ENCODE data around the gene PKIG.
A peak's percentile ranks its signal among the peaks of the same experiment; 100 is the strongest.

The PKIG gene

DNA sequence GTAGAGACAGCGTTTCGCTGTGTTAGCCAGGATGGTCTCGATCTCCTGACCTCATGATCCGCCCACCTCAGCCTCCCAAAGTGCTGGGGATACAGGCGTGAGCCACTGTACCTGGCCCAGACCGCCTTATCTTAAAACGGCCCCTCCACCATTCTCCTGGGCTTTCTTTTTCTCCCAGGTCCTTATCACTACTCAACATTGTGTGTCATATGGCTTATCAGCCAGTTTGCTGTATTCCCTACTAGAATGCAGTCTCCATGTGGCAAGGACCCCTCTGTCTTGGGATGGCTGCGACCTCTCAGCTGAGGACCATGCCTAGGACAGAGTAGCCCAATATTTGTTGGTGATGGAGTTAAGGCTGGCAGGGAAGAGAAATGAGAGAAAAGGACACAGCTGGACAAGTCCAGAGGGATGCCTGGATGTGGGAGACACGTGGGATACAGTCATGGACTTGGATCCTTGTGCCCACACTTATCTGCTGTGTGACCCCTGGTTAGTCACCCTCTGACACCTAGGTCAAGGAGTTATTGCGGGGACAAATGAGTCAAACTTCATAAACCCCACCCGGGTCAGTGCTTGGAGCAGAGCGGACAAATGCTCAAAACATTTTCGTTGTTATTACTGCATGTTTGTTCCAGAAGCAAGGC is 45.1 kb downstream of the PKIG start:
- Mint-ChIP-seq H3K36me3 (ENCODE audit: low read depth) (no peaks in the 10 kb centered on the region), H3K27me3 (ENCODE audit: low read depth) (peaks cover 4% of the 10 kb centered on the region), H3K4me3 (no peak overlapping the region), H3K4me1 (peaks cover 14% of the 10 kb centered on the region), H3K27ac (no peak overlapping the region), H3K9me3 (no peaks in the 10 kb centered on the region)
- TF ChIP-seq, protein P1, sequence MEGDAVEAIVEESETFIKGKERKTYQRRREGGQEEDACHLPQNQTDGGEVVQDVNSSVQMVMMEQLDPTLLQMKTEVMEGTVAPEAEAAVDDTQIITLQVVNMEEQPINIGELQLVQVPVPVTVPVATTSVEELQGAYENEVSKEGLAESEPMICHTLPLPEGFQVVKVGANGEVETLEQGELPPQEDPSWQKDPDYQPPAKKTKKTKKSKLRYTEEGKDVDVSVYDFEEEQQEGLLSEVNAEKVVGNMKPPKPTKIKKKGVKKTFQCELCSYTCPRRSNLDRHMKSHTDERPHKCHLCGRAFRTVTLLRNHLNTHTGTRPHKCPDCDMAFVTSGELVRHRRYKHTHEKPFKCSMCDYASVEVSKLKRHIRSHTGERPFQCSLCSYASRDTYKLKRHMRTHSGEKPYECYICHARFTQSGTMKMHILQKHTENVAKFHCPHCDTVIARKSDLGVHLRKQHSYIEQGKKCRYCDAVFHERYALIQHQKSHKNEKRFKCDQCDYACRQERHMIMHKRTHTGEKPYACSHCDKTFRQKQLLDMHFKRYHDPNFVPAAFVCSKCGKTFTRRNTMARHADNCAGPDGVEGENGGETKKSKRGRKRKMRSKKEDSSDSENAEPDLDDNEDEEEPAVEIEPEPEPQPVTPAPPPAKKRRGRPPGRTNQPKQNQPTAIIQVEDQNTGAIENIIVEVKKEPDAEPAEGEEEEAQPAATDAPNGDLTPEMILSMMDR (IDR thresholded peaks at IDR 0.05; ENCODE audit: unreplicated experiment in 3 of 3): no peak

- Mint-ChIP-seq H3K9me3 (no peaks in the 10 kb centered on the region), H3K4me3 (no peak overlapping the region), H3K4me1 (peaks cover 21% of the 10 kb centered on the region), H3K27me3 (ENCODE audit: low read depth) (peaks cover 7% of the 10 kb centered on the region), H3K27ac (no peak overlapping the region), H3K36me3 (ENCODE audit: low read depth) (no peaks in the 10 kb centered on the region)
- TF ChIP-seq, protein P1 (IDR thresholded peaks at IDR 0.05; ENCODE audit: unreplicated experiment in 3 of 3): no peak
Observed at GRCh38 chr20:44629017-44629385, 46.6 kb downstream of the PKIG start.

DNA sequence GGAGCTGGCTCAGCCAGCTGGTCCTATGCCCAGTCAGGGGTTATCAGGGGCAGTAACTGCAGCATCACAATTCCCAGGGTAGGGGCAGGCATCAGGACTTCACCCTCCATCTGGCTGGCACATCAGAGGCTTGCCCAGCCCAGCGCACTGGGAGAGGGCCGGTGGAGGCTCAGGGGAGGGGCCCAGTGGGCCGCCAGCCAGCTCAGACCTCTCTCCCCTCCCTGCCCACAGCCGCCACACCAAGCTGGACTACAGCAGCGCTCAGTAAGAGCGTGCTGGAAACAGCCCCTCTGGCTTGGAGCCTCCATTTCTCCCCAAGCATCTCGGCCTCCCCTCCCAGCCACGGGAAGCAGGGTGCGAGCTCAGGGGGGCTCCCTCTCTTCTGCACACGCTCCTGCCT is 47.2 kb downstream of the PKIG start:
- Mint-ChIP-seq H3K9me3 (no peaks in the 10 kb centered on the region), H3K36me3 (ENCODE audit: low read depth) (no peaks in the 10 kb centered on the region), H3K27me3 (ENCODE audit: low read depth) (peaks cover 7% of the 10 kb centered on the region), H3K27ac (no peak overlapping the region), H3K4me3 (no peak overlapping the region), H3K4me1 (peaks cover 21% of the 10 kb centered on the region)
- TF ChIP-seq, protein P1 (IDR thresholded peaks at IDR 0.05; ENCODE audit: unreplicated experiment in 3 of 3): no peak

GRCh38 chr20:44630297-44630696 is 47.9 kb downstream of the PKIG start:
- TF ChIP-seq, protein P1 (IDR thresholded peaks at IDR 0.05; ENCODE audit: unreplicated experiment in 3 of 3): no peak
- peak overlapping the region in 1 of 3 experiments; percentile 7 for H3K27ac Mint-ChIP-seq
- H3K36me3 Mint-ChIP-seq (ENCODE audit: low read depth): no peaks in the 10 kb centered on the region
- peaks cover 21% of the 10 kb centered on the region for H3K4me1 Mint-ChIP-seq
- peaks cover 7% of the 10 kb centered on the region for H3K27me3 Mint-ChIP-seq (ENCODE audit: low read depth)
- no peak overlapping the region for H3K4me3 Mint-ChIP-seq
- no peaks in the 10 kb centered on the region for H3K9me3 Mint-ChIP-seq

GRCh38 chr20:44632103-44632752 is 49.8 kb downstream of the PKIG start:
- no peaks in the 10 kb centered on the region for H3K36me3 Mint-ChIP-seq (ENCODE audit: low read depth)
- H3K27me3 Mint-ChIP-seq (ENCODE audit: low read depth): peaks cover 7% of the 10 kb centered on the region
- peak overlapping the region; percentile 71 to 92 (median 82) for H3K27ac Mint-ChIP-seq
- peaks cover 21% of the 10 kb centered on the region for H3K4me1 Mint-ChIP-seq
- H3K4me3 Mint-ChIP-seq: no peak overlapping the region
- TF ChIP-seq, protein P1 (IDR thresholded peaks at IDR 0.05; ENCODE audit: unreplicated experiment in 3 of 3): no peak
- H3K9me3 Mint-ChIP-seq: no peaks in the 10 kb centered on the region
